Mesenchymal stem cell (in vitro differentiated cells and primary cell): ENCODE results near the gene VSTM2L. TPM values are rescaled to one million over a fixed set of nuclear protein-coding genes. Genes with fewer than 3 reads are reported as not detected.
"Not testable (repeated sequence)": the region's sequence is repeated elsewhere in the genome, so short reads cannot be mapped to it uniquely, and the experiment has no call there.

Experiments
- DNase-seq: peaks from one replicate; pipeline ENCODE4 v3.0.0-alpha.2; 2013
- H2AFZ ChIP-seq: one replicate; pipeline ENCODE4 v1.6.1; 2013; ENCODE audit warnings: low read depth, mild to moderate bottlenecking, control low read depth, inconsistent platforms, low read length, moderate library complexity
- H2AK5ac ChIP-seq: 2 replicates; pipeline ENCODE4 v1.6.1; 2013; ENCODE audit warnings: low read length, moderate library complexity, mild to moderate bottlenecking, inconsistent platforms; ENCODE audit not compliant: severe bottlenecking
- H2BK120ac ChIP-seq: one replicate; pipeline ENCODE4 v1.6.1; 2013; ENCODE audit warnings: low read depth, mild to moderate bottlenecking, inconsistent platforms, low read length, moderate library complexity
- H2BK12ac ChIP-seq, 2 experiments: one replicate each; pipeline ENCODE4 v1.6.1; 2013; ENCODE audit warnings: inconsistent platforms in 2 of 2, low read length in 2 of 2, mild to moderate bottlenecking in 2 of 2, moderate library complexity in 2 of 2, control low read depth in 1 of 2
- H2BK15ac ChIP-seq: one replicate; pipeline ENCODE4 v1.6.1; 2013; ENCODE audit warnings: mild to moderate bottlenecking, low read depth, inconsistent platforms; ENCODE audit not compliant: poor library complexity, severe bottlenecking
- H2BK5ac ChIP-seq: 2 replicates; pipeline ENCODE4 v1.6.1; 2013; ENCODE audit warnings: low read depth, mild to moderate bottlenecking, low read length, control low read depth, inconsistent platforms; ENCODE audit not compliant: poor library complexity, severe bottlenecking
- H3K14ac ChIP-seq, 2 experiments: one replicate each; pipeline ENCODE4 v1.6.1; 2013; ENCODE audit warnings: inconsistent platforms in 2 of 2, low read length in 2 of 2, control low read depth in 1 of 2, mild to moderate bottlenecking in 1 of 2, moderate library complexity in 1 of 2
- H3K18ac ChIP-seq, 2 experiments: one replicate each; pipeline ENCODE4 v1.6.1; 2013; ENCODE audit warnings: inconsistent platforms in 2 of 2, low read length in 2 of 2, control low read depth in 1 of 2, low read depth in 1 of 2, mild to moderate bottlenecking in 1 of 2
- H3K23ac ChIP-seq, 2 experiments: one replicate each; pipeline ENCODE4 v1.6.1; 2013; ENCODE audit warnings: inconsistent platforms in 2 of 2, low read length in 2 of 2, mild to moderate bottlenecking in 2 of 2, moderate library complexity in 2 of 2, control low read depth in 1 of 2
- H3K27ac ChIP-seq: 2 replicates; pipeline ENCODE4 v1.5.1; 2013; ENCODE audit warnings: mild to moderate bottlenecking, moderate library complexity, low read length, control low read depth, inconsistent platforms; ENCODE audit not compliant: poor library complexity, severe bottlenecking
- H3K27me3 ChIP-seq, 2 experiments: 2 replicates each; pipeline versions ENCODE4 v1.6.1 to v1.7.0; 2013; ENCODE audit warnings: low read length in 2 of 2, mild to moderate bottlenecking in 2 of 2, moderate library complexity in 2 of 2, control low read depth in 1 of 2, inconsistent platforms in 1 of 2; ENCODE audit not compliant: control insufficient read depth in 1 of 2, insufficient read depth in 1 of 2
- H3K36me3 ChIP-seq, 2 experiments: 2 replicates each; pipeline versions ENCODE4 v1.6.1 to v1.7.0; 2013; ENCODE audit warnings: low read length in 2 of 2, control low read depth in 1 of 2, inconsistent platforms in 1 of 2, low read depth in 1 of 2, mild to moderate bottlenecking in 1 of 2; ENCODE audit not compliant: insufficient read depth in 2 of 2, control insufficient read depth in 1 of 2
- H3K4ac ChIP-seq, 2 experiments: one replicate each; pipeline ENCODE4 v1.6.1; 2013; ENCODE audit warnings: inconsistent platforms in 2 of 2, low read length in 2 of 2, mild to moderate bottlenecking in 2 of 2, moderate library complexity in 2 of 2, control low read depth in 1 of 2, low read depth in 1 of 2
- H3K4me1 ChIP-seq: 2 replicates; pipeline ENCODE4 v1.6.1; 2013; ENCODE audit warnings: low read depth, low read length, control low read depth; ENCODE audit not compliant: control insufficient read depth, insufficient read depth
- H3K4me2 ChIP-seq: 2 replicates; pipeline ENCODE4 v1.6.1; 2013; ENCODE audit warnings: low read length, mild to moderate bottlenecking, inconsistent platforms; ENCODE audit not compliant: poor library complexity, severe bottlenecking
- H3K4me3 ChIP-seq, 2 experiments: 2 replicates each; pipeline versions ENCODE4 v1.5.1 to v1.7.0; 2013; ENCODE audit warnings: low read length in 2 of 2, mild to moderate bottlenecking in 2 of 2, control low read depth in 1 of 2, low read depth in 1 of 2; ENCODE audit not compliant: insufficient read depth in 1 of 2
- H3K79me1 ChIP-seq: replicated peaks from 2 replicates; pipeline ENCODE4 v1.6.1; 2013; ENCODE audit warnings: mild to moderate bottlenecking, control low read depth, low read length, inconsistent platforms; ENCODE audit not compliant: poor library complexity, severe bottlenecking
- H3K9ac ChIP-seq: 2 replicates; pipeline ENCODE4 v1.7.0; 2013; ENCODE audit warnings: mild to moderate bottlenecking, low read length, moderate library complexity
- H3K9me3 ChIP-seq: 2 replicates; pipeline ENCODE4 v1.7.0; 2013; ENCODE audit warnings: mild to moderate bottlenecking, low read length; ENCODE audit not compliant: control insufficient read depth
- H4K8ac ChIP-seq: one replicate; pipeline ENCODE4 v1.6.1; 2013; ENCODE audit warnings: inconsistent platforms, mild to moderate bottlenecking, low read length, moderate library complexity
- H4K91ac ChIP-seq: one replicate; pipeline ENCODE4 v1.6.1; 2013; ENCODE audit warnings: mild to moderate bottlenecking, low read length, inconsistent platforms
- WGBS: methylation state at CpG from one replicate; pipeline ENCODE4 v1.1.7; 2013; ENCODE audit warnings: mixed read lengths; 5-methylcytosine and 5-hydroxymethylcytosine counted together
- polyA plus RNA-seq, 2 experiments: library from polyadenylated mRNA; stranded (reverse); fragments of 200-250 nt; gene quantifications; one replicate each; pipeline ENCODE4 v1.2.3, GENCODE V29; 2013

VSTM2L gene
- polyA plus RNA-seq (2013, experiment 1 of 2), result 2.1 TPM
- polyA plus RNA-seq (2013, experiment 2 of 2), result 2.4 TPM

DNA sequence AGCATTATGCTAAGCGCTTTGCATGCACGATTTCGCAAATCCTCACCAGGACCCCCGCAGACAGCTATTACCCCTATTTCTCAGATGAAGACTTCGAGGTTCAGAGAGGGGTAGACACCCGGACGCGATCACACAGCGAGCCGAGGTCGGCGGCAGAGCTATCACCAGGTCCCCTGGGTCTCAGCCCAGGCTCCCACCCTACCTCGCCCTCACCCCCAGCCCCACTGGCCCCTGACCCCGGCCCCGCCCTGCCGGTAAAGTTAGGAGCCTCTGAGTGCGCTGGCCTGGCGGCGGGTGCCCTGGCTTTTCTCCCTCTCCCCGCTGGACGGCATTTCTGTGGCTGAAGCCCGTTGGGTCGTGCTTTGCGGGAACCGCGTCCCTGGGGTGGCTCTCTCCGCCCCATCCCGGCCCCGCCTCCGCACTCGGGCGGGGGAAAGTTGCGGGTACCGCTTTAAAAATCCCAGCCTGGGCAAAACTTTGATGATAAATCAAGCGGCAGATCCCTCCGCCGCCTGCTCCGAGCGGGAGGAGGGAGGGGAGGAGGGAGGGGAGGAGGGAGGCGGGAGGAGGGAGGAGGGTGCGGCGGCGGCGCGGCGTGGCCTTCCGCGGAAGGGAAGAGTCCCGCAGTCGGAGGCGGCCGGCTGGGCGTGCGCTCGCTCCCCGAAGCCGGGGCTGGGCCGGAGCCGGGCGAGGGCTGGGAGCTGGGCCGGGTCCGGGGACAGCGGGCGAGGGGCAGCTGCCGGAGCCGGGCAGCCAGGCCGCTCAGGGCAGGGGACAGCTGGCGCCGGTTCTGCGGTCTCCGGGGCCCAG lies at the start of gene VSTM2L:
VSTM2L (plus strand) TSS at position 624 of the 810 bp plus-strand sequence. CDS start 224 bp downstream, outside the sequence.
- no peak within 1 kb of the TSS for H2BK15ac ChIP-seq
- H3K18ac ChIP-seq, result no peak within 1 kb of the TSS
- no peaks in the 10 kb centered on the region for H3K36me3 ChIP-seq
- peak within 1 kb of the TSS; percentile 42 to 56 for H3K4me3 ChIP-seq
- WGBS, result 12% methylated on average over 35 of the region's 71 CpGs
- peaks cover 66 to 68% of the 10 kb centered on the region in 2 experiments for H3K27me3 ChIP-seq
- no peaks in the 10 kb centered on the region for H3K9me3 ChIP-seq
- no peak within 1 kb of the TSS for H4K8ac ChIP-seq
- no peak within 1 kb of the TSS for H2BK120ac ChIP-seq
- no peak within 1 kb of the TSS for H4K91ac ChIP-seq
- H3K4me1 ChIP-seq, result peaks cover 18% of the 10 kb centered on the region
- H2BK5ac ChIP-seq, result no peak within 1 kb of the TSS
- H2AFZ ChIP-seq, result no peak within 1 kb of the TSS
- peak within 1 kb of the TSS; percentile 79 for H3K4me2 ChIP-seq
- H3K14ac ChIP-seq, result no peak within 1 kb of the TSS
- H3K9ac ChIP-seq, result peak within 1 kb of the TSS; percentile 49
- H2BK12ac ChIP-seq, result no peak within 1 kb of the TSS
- no peak within 1 kb of the TSS for H3K23ac ChIP-seq
- DNase-seq, result peak; percentile 28
- no peak within 1 kb of the TSS for H3K4ac ChIP-seq
- H3K79me1 ChIP-seq, result no peaks in the 10 kb centered on the region
- H3K27ac ChIP-seq, result no peak within 1 kb of the TSS
- H2AK5ac ChIP-seq, result no peak within 1 kb of the TSS

- Histone ChIP-seq H2BK15ac (no peak overlapping the region), H2BK5ac (no peak overlapping the region), H3K27me3 (no peaks in the 10 kb centered on the region), H4K91ac (no peak overlapping the region), H3K4me2 (no peak overlapping the region), H3K27ac (no peak overlapping the region), H3K4me1 (no peaks in the 10 kb centered on the region), H3K14ac (no peak overlapping the region), H3K36me3 (peaks cover 15 to 39% of the 10 kb centered on the region in 2 experiments), H2BK12ac (no peak overlapping the region), H2AFZ (no peak overlapping the region), H3K23ac (no peak overlapping the region), H3K9me3 (no peaks in the 10 kb centered on the region), H2BK120ac (no peak overlapping the region), H3K18ac (no peak overlapping the region), H3K9ac (no peak overlapping the region), H4K8ac (no peak overlapping the region), H3K4ac (no peak overlapping the region), H3K79me1 (no peaks in the 10 kb centered on the region), H3K4me3 (no peak overlapping the region), H2AK5ac (no peak overlapping the region)
- WGBS, result 100% methylated on average over 2 of the region's 2 CpGs
- no peak for DNase-seq
Observed at GRCh38 chr20:37853823-37854375, 49.0 kb upstream of the VSTM2L start.

GRCh38 chr20:37856034-37856433 lies 46.9 kb upstream of the VSTM2L start:
- H3K36me3 ChIP-seq, result peaks cover 21 to 42% of the 10 kb centered on the region in 2 experiments
- H2AFZ ChIP-seq, H3K4me3 ChIP-seq, H3K9ac ChIP-seq, H3K9me3 ChIP-seq, H3K23ac ChIP-seq, H4K8ac ChIP-seq, H3K79me1 ChIP-seq, H3K27me3 ChIP-seq, DNase-seq, H3K14ac ChIP-seq, H3K4ac ChIP-seq, H3K27ac ChIP-seq, H2BK12ac ChIP-seq, H3K18ac ChIP-seq, H2BK120ac ChIP-seq, H2AK5ac ChIP-seq, H4K91ac ChIP-seq, H3K4me1 ChIP-seq, H2BK5ac ChIP-seq, H2BK15ac ChIP-seq, H3K4me2 ChIP-seq: not testable (repeated sequence)
- over 99% methylated on average over 5 of the region's 5 CpGs for WGBS

DNA sequence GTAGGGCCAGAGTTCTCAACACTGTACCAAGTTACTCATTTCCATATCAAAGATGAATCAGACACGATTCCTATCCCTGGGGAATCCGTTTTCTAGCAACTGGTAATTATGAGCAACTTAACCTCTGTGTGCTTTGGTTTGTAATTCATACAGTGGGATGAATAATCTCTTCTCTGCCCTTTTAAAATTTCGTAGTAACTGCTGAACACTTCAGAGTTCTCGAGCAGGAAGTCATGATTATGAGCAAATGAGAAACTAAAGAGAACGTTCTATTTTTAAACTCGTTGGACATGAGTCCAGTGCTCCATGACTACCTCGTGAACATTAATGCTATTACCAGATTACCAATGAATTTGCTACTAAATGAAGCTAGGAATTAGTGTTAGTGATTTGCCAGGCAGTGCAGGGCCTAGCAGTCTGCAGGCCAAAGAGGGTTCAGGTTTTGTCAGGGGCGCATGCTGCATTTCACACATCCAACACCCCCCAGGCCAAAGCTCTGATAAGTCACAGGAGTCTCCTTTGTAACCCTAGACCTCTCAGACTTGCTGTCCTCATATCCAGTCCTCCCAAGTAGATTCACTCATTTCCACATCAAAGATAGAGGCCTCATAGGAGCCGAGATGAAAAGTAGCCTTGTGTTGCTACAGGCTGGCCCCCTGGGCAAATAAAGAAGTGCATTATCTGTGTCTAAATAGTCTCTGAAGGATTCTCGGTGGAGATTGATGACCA lies 45.8 kb upstream of the VSTM2L start:
- Histone ChIP-seq H3K23ac (no peak overlapping the region), H2BK12ac (no peak overlapping the region), H2BK120ac (no peak overlapping the region), H3K4ac (no peak overlapping the region), H3K27ac (no peak overlapping the region), H3K18ac (no peak overlapping the region), H3K27me3 (no peaks in the 10 kb centered on the region), H3K4me3 (no peak overlapping the region), H4K8ac (no peak overlapping the region), H3K9ac (peak overlapping the region; percentile 50), H2BK15ac (no peak overlapping the region), H3K79me1 (no peaks in the 10 kb centered on the region), H3K14ac (no peak overlapping the region), H3K4me2 (no peak overlapping the region), H2AK5ac (no peak overlapping the region), H2AFZ (no peak overlapping the region), H3K4me1 (no peaks in the 10 kb centered on the region), H4K91ac (no peak overlapping the region), H3K36me3 (peaks cover 23 to 47% of the 10 kb centered on the region in 2 experiments), H3K9me3 (no peaks in the 10 kb centered on the region), H2BK5ac (no peak overlapping the region)
- WGBS, result 75% methylated on average over 7 of the region's 10 CpGs
- DNase-seq, result peak; percentile 28
